HG03442 (cell line): ENCODE results near the gene ZNF382.
"Not testable (repeated sequence)": the region's sequence is repeated elsewhere in the genome, so short reads cannot be mapped to it uniquely, and the experiment has no call there.

Experiments used
- ATAC-seq: cut with Tn5 transposase; IDR thresholded peaks from one replicate; pipeline ENCODE4 v1.9.1; 2021; ENCODE audit warnings: mild to moderate bottlenecking, moderate library complexity; ENCODE audit not compliant: unreplicated experiment

ZNF382 gene

DNA sequence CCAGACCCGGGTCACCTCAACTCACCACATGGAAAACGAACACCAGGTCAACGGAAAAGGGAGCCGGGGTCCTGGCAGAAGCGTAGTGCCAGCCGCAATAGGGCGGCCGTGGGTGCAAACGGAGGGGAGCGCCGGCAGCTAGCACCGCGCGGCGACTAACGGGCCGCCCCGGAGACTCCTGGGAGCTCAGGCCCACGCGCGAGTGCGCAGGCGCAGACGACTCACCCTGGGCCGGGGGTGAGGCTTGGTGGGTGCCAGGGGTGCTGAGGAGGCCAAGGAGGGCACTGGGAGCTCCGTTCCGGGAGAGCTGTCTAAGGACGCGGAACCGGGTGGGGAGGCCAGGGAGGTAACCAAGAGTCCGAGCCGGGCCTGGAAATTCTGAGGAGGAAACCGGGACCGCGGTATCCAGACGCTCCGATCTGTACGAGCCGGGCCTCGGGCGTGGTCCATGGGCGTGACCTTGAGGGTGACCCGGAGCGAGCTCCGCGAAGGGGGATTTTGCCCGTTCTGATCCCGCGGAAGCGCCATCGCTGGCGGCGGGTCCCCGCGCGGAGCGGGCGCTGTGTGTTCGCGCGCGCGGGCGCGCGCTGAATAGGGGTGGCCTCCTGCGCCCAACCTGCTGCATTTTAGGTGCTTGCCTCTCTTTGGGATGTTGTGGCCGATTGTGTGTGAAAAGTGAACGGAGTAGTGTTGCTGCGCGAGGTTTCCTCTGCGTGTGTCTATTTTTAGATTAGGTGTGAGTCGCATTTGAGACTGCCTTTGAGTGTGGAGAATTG, at the start of gene ZNF382:
Gene ZNF382 (plus strand): TSS at position 213 of the 776 bp plus-strand sequence. CDS start 4,602 bp downstream, outside the sequence.
- peak; percentile 61 for ATAC-seq

DNA sequence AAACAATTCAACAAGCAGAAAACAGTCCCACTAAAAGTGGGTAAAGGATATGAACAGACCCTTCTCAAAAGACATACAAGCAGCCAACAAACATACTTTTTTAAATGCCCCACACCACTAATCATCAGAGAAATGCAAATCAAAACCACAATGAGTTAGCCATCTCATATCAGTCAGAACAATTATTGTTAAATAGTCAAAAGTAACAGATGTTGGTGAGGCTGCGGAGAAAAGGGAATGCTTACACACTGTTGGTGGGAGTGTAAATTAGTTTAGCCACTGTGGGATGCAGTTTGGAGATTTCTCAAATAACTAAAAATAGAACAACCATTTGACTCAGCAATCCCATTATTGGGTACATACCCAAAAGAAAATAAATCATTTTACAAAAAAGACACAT, 40.7 kb upstream of the ZNF382 start:
- ATAC-seq = no peak

DNA sequence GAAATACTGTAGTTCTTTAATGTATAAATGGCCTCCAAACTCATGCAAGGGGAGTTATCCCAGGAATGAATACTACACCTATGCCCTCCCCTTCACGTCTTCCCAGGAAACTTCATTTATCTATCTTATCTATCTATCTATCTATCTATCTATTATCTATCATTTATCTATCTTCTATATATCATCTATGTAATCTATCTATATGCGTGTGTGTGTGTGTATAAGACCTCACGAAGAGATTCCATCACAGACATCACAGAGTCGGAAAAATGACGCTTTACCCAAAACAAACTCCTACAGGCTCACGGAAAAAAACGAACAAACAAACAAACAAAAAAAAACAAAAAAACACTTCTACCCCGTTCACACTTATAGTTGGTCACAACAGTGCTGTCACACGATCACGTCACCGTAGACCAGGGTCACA, 32.5 kb upstream of the ZNF382 start:
- no peak for ATAC-seq

DNA sequence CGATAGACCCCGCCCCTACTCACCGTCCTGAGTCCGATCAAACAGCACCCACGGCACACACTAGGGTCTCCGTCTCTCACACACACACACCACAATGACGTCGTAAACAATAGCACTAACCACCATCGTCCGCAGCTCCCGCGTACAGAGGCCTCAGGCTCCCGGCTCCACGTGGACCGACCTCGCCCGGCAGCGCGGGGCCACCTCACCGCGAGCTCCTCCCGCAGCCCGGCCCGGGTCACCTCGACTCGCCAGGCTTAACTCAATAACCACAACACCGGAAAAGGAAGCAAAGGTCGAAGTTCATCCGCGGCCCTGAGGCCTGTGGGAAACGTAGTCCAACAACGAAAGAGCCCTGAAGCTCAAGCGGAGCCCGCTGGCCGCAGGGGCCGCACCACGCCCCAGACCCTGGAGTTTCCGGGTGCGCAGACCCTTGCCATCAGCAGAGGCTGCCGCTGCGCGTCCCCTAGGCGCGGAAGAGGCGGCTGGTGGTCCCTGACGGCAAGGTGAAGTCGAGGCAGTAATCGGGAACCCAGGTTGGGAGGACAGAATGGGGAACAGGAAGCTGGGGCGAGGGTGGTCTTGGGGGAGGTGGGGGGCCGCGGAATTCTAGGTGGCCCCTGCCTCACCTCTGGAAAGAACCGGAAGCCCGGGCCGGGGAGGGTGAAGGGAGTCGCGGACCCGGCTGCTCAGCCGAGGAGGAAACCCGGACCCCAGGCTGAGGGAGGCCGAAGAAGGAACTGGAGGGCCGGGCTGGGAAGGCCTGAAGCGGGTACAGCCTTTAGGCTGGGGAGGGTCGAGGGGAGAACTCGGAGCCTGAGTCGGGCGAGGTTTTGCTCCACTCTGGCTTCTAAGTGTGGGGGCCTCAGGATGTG, 31.9 kb upstream of the ZNF382 start, which contains the start of gene ZNF529:
Gene ZNF529 (minus strand): TSS at position 273 of the 875 bp plus-strand sequence. CDS start 946 bp downstream, outside the sequence.
- ATAC-seq = peak; percentile 80

DNA sequence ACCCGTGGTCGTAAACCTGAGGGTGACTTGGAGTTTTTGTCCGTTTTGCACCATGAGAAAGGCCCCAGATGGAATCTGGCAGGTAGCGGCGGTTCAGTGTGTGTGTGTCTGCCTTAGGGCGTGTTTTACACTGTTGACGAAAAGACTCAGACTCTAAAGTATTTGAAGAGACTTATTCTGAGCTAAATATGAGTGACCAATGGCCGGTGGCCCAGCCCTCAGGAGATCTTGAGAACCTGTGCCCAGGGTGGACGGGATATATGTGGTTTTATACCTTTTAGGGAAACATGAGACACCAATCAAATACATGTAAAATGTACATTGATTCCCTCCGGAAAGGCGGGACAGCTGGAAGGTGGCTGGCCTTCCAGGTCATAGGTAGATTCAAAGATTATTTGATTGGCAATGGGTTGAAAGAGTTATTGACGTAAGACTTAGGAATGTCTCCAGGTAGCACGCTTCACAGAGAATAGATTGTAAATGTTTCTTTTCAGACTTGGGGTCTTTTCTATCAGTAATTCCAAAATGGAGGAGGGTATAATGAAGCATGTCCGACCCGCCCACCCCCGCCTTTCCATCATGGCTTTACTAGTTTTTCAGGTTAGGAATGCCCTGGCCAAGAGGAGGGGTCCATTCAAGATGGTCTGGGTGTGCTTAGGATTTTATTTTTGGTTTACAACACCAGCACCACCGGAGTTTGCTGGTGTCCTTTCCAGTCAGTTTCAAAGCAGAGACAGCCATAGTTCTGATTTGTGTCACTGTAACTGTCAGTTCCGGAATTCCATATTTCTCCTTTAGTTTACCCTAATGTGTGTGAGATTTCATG, 31.0 kb upstream of the ZNF382 start:
- ATAC-seq = peak; percentile 3

DNA sequence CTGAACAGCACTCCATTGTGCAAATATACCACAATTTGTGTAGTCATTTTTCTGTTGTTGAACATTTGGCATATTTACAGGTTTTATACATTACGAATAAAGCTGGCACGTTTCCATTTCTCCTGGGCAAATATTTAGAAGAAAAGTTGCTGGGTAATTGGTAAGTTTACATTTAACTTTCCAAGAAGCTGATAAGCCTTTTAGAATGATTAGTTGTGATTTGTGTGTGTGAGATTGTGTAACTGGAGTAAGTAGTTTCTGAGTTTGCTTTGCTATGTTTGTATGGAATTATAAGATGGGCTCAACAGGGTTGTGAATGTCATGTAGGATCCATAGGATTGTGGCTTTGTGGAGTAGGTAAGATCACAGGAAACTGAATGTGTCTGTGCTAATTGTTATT, 30.4 kb upstream of the ZNF382 start:
- ATAC-seq = no peak

DNA sequence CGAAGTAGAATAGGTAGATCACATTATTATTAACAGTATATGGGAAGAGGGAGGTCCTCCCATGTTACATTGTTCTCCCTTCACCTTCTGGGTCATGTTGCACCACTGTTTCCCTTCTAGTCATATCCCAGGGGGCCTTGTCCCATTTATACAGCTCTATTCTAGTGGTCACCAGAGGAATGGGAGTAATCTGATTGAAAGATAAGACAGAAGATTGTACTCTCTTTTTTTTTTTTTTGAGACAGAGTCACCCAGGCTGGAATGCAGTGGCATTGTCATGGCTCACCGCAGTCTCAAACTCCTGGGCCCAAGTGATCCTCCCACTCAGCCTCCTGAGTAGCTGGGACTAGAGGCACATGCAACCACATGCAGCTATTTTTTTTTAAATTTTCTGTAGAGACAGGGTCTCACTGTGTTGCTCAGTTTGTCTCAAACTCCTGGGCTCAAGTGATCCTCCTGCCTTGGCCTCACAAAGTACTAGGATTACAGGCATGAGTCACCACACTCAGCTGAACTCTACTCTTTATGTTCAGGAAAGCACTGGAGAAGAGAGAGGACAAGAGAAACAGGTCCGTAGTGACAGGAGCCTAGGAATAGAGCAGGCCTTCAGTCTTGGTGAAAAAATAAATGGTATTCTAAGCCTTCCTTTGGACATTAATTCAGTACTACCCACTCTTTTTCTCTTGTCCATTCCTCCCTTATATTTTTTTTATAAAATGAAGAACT, 27.7 kb upstream of the ZNF382 start:
- no peak for ATAC-seq

DNA sequence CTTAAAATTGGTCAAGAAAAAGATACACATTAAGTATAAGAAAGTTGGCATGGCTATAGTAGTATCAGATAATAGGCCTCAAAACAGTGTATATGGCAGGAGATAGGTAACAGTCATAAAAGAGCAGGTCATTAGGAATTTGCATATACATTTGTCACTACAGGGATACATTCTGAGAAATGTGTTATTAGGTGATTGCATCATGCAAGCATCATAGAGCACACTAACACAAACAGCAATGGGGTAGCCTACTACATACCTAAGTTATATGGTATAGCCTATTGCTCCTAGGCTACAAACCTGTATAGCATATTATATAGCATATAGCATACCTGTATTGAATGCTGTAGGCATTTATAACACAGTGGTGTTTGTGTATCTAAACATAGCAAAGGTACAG, 25.9 kb upstream of the ZNF382 start:
- ATAC-seq = no peak

DNA sequence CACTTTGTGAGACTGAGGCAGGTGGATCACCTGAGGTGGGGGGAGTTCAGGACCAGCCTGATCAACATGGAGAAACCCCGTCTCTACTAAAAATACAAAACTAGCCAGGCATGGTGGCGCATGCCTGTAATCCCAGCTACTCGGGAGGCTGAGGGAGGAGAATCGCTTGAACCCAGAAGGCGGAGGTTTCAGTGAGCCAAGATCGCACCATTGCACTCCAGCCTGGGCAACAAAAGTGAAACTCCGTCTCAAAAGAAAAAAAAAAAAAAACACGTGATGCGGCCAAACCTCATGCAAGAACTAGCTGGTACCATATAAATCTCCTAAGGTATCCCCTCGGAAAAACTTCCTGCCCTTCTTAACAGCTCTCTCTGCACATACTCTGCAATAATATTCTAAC, 2.4 kb upstream of the ZNF382 start:
- ATAC-seq = not testable (repeated sequence)

DNA sequence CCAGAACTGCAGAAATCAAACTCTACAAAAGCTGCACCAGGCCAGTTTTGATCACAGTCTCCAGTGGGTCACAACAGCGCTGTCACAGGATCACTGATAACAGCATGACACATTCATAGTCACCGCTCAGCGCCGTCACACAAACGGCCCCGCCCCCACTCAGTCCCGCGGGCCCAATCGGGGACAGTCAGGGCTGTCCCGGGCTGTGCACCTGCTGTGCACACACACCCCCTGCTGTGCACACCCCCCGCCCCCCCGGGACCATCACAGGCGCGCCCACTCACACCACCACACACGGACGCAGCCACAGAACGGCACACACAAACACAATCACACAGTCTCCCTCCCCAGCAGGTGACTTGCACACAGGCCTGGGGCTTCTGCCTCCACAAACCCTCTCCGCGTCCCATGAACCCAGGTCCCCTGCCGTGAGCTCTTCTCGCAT, 435 bp upstream of the ZNF382 start:
- peak; percentile 73 for ATAC-seq

DNA sequence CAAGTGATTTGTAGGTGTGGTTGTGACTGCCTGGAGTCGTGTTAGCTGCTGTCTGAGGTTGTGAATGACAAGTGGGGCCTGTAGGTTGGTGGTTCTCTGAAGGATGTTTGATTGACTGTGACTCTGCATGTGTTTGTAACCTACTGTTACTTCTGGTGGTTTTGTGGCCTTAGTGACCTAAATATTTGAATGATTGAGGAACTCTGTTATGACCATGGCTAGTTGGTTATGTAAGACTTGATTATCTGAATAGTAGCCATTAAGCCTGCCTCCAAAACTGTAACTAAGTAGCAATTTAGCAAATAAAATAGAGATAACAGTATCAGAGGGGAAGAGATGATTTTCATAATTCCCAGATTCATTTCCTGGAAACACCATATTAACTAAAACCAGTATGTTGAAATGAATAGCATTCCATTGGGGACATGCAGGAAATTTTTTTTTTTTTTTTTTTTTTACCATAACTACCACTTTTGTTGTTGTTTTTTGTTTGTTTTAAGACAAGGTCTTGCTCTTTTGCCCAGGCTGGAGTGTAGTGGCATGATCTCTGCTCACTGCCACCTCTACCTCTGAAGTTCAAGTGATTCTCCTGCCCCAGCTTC, 865 bp downstream of the ZNF382 start:
- peak; percentile 5 for ATAC-seq

DNA sequence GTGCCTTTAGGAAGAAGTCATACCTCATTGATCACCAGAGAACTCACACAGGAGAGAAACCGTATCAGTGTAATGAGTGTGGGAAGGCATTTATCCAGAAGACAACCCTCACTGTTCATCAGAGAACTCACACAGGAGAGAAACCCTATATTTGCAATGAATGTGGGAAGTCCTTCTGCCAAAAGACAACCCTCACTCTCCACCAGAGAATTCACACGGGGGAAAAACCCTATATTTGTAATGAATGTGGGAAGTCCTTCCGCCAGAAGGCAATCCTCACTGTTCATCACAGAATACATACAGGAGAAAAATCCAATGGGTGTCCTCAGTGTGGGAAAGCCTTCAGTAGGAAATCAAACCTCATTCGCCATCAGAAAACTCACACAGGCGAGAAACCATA, 21.9 kb downstream of the ZNF382 start:
- ATAC-seq = no peak

DNA sequence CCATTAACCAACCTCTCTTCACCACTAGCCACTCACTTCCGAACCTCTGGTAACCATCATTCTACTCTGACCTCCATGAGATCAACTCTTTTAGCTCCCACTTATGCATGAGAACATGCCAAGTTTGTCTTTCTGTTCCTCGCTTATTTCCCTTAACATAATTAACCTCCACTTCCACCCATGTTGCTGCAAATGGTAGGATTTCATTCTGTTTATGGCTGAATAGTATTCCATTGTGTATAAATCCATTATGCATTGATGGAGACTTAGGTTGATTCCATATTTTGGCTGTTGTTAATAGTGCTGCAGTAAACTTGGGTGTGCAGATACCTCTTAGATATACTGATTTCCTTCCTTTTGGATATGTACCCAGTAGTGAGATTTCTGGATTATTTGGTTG, 30.2 kb downstream of the ZNF382 start:
- no peak for ATAC-seq

DNA sequence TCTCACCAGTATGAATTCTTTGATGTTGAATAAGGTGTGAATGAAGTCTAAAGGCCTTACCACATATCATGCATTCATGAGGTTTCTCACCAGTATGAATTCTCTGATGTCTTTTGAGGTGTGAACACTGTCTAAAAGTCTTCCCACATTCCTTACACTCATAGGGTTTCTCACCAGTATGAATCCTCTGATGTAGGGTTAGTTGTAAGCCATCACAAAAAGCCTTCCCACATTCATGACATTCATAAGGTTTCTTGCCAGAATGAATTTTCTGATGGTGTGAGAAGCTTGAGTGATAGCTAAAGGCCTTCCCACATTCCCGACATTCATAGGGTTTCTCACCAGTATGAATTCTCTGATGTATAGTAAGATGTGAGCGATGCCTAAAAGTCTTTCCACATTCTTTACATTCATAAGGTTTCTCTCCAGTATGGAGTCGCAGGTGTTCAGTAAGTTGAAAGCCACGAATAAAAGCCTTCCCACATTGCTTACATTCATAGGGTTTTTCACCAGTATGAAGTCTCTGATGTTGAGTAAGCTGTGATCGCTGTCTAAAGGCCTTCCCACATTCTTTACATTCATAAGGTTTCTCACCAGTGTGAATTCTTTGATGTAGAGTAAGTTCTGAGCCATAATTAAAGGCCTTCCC, 33.9 kb downstream of the ZNF382 start:
- ATAC-seq = no peak

DNA sequence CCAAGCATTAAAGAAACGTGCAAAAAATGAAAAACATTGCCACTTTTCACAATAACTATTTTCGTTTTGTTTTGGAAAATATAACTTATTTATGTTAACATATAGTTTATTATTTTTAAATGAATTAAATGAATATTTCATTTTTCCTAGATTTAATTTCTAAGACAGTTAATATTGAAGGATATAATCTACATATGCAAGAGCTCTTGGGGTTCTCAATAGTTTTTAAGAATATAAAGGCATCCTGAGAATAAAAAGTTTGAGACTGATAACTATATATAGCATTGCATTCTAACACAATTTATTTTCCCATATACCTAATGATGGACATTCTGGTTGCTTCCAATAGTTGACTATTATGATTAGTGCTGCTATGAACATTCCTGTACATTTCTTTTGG, 41.6 kb downstream of the ZNF382 start:
- ATAC-seq = no peak

DNA sequence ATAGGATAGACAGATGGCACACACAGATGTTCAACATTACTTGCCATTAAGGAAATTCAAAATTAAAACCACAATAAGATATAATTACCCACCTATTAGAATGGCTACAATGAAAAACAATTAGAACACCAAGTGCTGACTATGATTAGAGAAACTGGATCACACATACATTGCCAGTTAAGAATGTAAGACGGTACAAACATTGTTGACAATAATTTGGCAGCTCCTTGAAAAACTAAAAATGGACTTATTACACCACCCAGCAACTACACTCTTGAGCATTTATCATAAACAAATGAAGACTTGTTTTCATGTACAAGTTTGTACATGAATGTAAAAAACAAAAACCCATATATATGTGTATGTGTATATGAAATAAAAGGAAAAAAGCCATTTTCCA, 47.8 kb downstream of the ZNF382 start:
- ATAC-seq = no peak

DNA sequence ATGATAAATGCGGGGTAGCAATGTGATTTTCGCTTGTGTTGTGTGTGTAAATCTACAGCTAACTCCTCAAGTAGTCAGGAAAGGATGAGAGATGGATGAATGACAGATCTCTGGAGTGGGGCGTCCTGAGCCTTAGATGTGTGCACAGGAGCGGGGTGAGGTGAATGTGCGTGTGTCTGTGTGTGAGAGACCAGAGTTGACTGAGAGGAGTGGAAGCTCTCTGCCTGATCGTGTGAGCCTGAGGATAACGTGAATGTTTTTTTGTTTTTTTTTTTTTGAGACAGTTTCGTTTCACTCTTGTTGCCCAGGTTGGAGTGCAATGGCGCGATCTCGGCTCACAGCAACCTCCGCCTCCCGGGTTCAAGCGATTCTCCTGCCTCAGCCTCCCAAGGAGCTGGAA, 60.7 kb downstream of the ZNF382 start:
- no peak for ATAC-seq

DNA sequence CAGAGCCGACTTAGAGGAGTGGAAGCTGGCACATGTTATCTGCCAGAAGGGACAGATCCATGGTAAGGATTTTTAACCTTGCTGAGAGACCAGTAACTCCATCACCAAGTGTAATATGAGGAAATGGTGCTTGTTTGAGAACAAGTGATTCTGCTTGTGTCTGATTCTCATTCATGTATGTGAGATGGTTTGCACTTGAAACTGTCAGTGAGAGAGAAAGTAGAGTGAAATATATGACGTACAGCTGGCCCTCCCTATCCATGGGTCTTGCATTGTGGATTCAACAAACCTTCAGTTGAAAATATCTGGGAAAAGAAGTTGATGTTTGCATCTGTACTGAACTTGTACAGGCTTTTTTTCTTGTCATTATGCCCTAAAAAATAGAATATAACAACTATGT, 63.5 kb downstream of the ZNF382 start:
- ATAC-seq = no peak

DNA sequence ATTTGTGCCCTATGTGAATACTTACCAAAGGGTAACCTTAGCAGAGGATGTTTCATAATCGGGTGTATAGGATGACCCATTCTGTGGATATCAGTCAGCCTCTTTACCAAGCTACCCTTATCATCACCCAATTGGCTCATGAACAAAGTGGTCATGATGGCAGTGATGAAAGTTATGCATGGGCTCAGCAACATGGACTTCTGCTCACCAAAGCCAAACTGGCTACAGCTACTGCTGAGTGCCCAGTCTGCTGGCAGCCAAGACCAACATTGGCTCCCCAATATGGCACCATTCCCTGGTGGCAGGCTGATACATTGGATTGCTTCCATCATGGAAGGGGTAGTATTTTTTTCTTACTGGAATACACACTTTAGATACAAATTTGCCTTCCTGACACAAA, 67.3 kb downstream of the ZNF382 start:
- no peak for ATAC-seq
